HepG2 (cell line): ENCODE data around the gene THAP9. TPM values are rescaled to one million over a fixed set of nuclear protein-coding genes. Genes with fewer than 3 reads are reported as not detected.
A peak's percentile ranks its signal among the peaks of the same experiment; 100 is the strongest.

Experiments used
- JDP2 ChIP-seq: sonication (generic); formaldehyde crosslinking; IDR thresholded peaks from 2 replicates; pipeline ENCODE4 v1.8.1; 2022; ENCODE audit warnings: missing genetic modification reagents, borderline replicate concordance
- MTF1 ChIP-seq: sonication (generic); formaldehyde crosslinking; IDR thresholded peaks from 2 replicates; pipeline ENCODE4 v1.5.0; 2020; ENCODE audit warnings: missing genetic modification reagents
- NFRKB ChIP-seq: fragments of 450-650 bp; IDR thresholded peaks from 2 replicates; pipeline ENCODE4 v1.6.1; 2017
- NR2F6 ChIP-seq, 2 experiments: IDR thresholded peaks; 2 replicates each; pipeline ENCODE4 v1.6.1; 2016; ENCODE audit warnings: antibody characterized with exemption in 1 of 2, mild to moderate bottlenecking in 1 of 2
- PHF21A ChIP-seq: sonication (generic); formaldehyde crosslinking; IDR thresholded peaks from 2 replicates; pipeline ENCODE4 v1.5.0; 2020; ENCODE audit warnings: mild to moderate bottlenecking, missing genetic modification reagents
- SRSF1 ChIP-seq: fragments of 200-400 bp; formaldehyde crosslinking; optimal IDR thresholded peaks from 2 replicates; pipeline ENCODE3; 2017; ENCODE audit warnings: mild to moderate bottlenecking, low read depth, low read length, moderate library complexity
- ZFP62 ChIP-seq: sonication (generic); formaldehyde crosslinking; IDR thresholded peaks from 2 replicates; pipeline ENCODE4 v1.4.0; 2020; ENCODE audit warnings: missing genetic modification reagents
- ZNF136 ChIP-seq: sonication (generic); formaldehyde crosslinking; IDR thresholded peaks from 2 replicates; pipeline ENCODE4 v1.8.1; 2022; ENCODE audit warnings: low read depth, mild to moderate bottlenecking, moderate library complexity, missing genetic modification reagents
- ZNF143 ChIP-seq: sonication (generic); formaldehyde crosslinking; IDR thresholded peaks from 2 replicates; pipeline ENCODE4 v1.4.0; 2020; ENCODE audit warnings: missing genetic modification reagents
- ZNF460 ChIP-seq: sonication (generic); formaldehyde crosslinking; IDR thresholded peaks from 2 replicates; pipeline ENCODE4 v1.5.1; 2020; ENCODE audit warnings: missing genetic modification reagents, mild to moderate bottlenecking, borderline replicate concordance
- ZNF660 ChIP-seq: sonication (generic); formaldehyde crosslinking; IDR thresholded peaks from 2 replicates; pipeline ENCODE4 v1.5.1; 2020; ENCODE audit warnings: mild to moderate bottlenecking, low read depth, missing genetic modification reagents, borderline replicate concordance
- ZNF75D ChIP-seq: sonication (generic); formaldehyde crosslinking; IDR thresholded peaks from 2 replicates; pipeline ENCODE4 v1.8.1; 2023; ENCODE audit warnings: missing genetic modification reagents, mild to moderate bottlenecking, borderline replicate concordance
- polyA plus RNA-seq, 8 experiments: library from polyadenylated mRNA; depleted of rRNA in 3 of 8; stranded (reverse) in 7 of 8; unstranded in 1 of 8; fragments of >200 nt; fragmentation: Illumina TruSeq in 4 of 8; extraction: Trizol in 4 of 8; gene quantifications; 2 replicates each; pipeline versions ENCODE4 v1.2.1 to v1.2.3, GENCODE V29; 2011 to 2016; ENCODE audit warnings: low read depth in 4 of 8, missing spikeins in 1 of 8, mixed read lengths in 1 of 8; ENCODE audit not compliant: insufficient read depth in 1 of 8
- total RNA-seq, 5 experiments: library from RNA; depleted of rRNA; stranded (reverse); fragments of >200 nt; fragmentation: Illumina TruSeq; extraction: Trizol; gene quantifications; 2 replicates each; pipeline ENCODE4 v1.2.3, GENCODE V29; 2016; ENCODE audit warnings: low read depth in 1 of 5
- TF ChIP-seq, protein P1 (sequence below): sonication (generic); formaldehyde crosslinking; IDR thresholded peaks from 2 replicates; pipeline ENCODE4 v1.4.0; 2020; ENCODE audit warnings: missing genetic modification reagents, borderline replicate concordance
- TF ChIP-seq, protein P2 (sequence below): sonication (generic); formaldehyde crosslinking; IDR thresholded peaks from 2 replicates; pipeline ENCODE4 v1.8.0; 2022; ENCODE audit warnings: missing genetic modification reagents, mild to moderate bottlenecking, inconsistent platforms, borderline replicate concordance
- TF ChIP-seq, protein P3 (sequence below): sonication (generic); formaldehyde crosslinking; IDR thresholded peaks from 2 replicates; pipeline ENCODE4 v1.4.0; 2020; ENCODE audit warnings: missing genetic modification reagents
- TF ChIP-seq, protein P4 (sequence below): sonication (generic); formaldehyde crosslinking; IDR thresholded peaks from 2 replicates; pipeline ENCODE4 v1.4.0; 2020; ENCODE audit warnings: mild to moderate bottlenecking, missing genetic modification reagents
- TF ChIP-seq, protein P5 (sequence below): sonication (generic); formaldehyde crosslinking; IDR thresholded peaks from 2 replicates; pipeline ENCODE4 v1.4.0; 2020; ENCODE audit warnings: missing genetic modification reagents

The THAP9 gene
- total and polyA plus RNA-seq, 2 of the 13 experiments (the other 11 are each of a cell fraction or from before 2014, with no cell fraction given) = 6.0 to 7.2 TPM

DNA sequence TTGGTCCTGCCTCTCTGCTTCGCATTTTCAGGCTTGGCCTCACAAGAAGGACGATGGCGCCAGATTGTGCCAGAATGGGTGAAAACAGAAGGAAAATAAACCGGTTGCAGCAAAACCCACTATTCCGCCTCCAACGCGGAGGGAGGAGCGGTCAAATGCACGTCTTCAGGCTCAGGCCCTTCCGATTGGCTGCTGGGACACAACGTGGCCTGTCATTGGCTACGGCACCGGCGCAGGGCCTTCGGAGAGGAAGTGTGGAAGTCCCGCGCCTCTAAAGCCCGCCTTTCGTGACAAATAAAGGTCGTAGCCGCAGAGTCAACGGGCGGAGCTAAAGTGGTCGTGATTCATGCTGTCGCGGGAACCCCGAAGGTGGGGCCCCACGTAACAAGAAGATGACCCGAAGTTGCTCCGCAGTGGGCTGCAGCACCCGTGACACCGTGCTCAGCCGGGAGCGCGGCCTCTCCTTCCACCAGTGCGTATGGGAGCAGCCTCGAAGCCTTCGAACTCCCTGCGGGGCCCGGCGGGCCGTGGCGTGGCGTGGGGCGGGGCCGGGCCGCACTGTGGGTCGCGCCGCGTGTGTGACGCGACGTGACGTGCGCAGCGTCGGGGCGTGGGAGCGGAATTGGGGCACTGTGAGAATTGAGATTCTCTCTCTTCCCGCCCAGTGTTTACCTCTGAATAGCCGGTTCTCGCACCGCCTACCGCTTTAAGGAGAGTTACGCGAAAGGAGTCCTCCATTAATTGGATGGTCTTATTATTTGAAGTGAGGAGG lies at the start of gene THAP9 (continued):
- TF ChIP-seq, protein P1, sequence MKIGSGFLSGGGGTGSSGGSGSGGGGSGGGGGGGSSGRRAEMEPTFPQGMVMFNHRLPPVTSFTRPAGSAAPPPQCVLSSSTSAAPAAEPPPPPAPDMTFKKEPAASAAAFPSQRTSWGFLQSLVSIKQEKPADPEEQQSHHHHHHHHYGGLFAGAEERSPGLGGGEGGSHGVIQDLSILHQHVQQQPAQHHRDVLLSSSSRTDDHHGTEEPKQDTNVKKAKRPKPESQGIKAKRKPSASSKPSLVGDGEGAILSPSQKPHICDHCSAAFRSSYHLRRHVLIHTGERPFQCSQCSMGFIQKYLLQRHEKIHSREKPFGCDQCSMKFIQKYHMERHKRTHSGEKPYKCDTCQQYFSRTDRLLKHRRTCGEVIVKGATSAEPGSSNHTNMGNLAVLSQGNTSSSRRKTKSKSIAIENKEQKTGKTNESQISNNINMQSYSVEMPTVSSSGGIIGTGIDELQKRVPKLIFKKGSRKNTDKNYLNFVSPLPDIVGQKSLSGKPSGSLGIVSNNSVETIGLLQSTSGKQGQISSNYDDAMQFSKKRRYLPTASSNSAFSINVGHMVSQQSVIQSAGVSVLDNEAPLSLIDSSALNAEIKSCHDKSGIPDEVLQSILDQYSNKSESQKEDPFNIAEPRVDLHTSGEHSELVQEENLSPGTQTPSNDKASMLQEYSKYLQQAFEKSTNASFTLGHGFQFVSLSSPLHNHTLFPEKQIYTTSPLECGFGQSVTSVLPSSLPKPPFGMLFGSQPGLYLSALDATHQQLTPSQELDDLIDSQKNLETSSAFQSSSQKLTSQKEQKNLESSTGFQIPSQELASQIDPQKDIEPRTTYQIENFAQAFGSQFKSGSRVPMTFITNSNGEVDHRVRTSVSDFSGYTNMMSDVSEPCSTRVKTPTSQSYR = peak; percentile 7; the same call in 1 of the 2 replicates
- no peak for TF ChIP-seq SRSF1
- TF ChIP-seq ZNF75D = no peak
- TF ChIP-seq ZFP62 = no peak
- no peak for TF ChIP-seq NFRKB
- no peak for TF ChIP-seq ZNF460 (CRISPR knock-in tag)
- no peak; the same call in 1 of the 2 replicates for TF ChIP-seq JDP2 (CRISPR knock-in tag)
- no peak for TF ChIP-seq ZNF660 (CRISPR knock-in tag)
- peak; percentile 58; the same call in 1 of the 2 replicates for TF ChIP-seq ZNF143 (CRISPR knock-in tag)
- TF ChIP-seq, protein P2, sequence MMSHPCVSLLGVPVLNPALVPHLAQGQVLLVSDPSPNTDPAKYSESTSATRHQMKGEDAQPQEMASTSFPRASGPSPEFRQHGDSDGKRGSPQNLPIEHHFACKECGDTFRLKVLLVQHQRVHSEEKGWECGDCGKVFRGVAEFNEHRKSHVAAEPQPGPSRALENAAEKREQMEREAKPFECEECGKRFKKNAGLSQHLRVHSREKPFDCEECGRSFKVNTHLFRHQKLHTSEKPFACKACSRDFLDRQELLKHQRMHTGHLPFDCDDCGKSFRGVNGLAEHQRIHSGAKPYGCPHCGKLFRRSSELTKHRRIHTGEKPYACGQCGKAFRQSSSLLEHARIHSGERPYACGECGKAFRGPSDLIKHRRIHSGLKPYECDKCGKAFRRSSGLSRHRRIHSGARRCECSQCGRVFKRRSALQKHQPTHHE (CRISPR knock-in tag) = peak; percentile 88; the same call in 1 of the 2 replicates
- TF ChIP-seq, protein P3, sequence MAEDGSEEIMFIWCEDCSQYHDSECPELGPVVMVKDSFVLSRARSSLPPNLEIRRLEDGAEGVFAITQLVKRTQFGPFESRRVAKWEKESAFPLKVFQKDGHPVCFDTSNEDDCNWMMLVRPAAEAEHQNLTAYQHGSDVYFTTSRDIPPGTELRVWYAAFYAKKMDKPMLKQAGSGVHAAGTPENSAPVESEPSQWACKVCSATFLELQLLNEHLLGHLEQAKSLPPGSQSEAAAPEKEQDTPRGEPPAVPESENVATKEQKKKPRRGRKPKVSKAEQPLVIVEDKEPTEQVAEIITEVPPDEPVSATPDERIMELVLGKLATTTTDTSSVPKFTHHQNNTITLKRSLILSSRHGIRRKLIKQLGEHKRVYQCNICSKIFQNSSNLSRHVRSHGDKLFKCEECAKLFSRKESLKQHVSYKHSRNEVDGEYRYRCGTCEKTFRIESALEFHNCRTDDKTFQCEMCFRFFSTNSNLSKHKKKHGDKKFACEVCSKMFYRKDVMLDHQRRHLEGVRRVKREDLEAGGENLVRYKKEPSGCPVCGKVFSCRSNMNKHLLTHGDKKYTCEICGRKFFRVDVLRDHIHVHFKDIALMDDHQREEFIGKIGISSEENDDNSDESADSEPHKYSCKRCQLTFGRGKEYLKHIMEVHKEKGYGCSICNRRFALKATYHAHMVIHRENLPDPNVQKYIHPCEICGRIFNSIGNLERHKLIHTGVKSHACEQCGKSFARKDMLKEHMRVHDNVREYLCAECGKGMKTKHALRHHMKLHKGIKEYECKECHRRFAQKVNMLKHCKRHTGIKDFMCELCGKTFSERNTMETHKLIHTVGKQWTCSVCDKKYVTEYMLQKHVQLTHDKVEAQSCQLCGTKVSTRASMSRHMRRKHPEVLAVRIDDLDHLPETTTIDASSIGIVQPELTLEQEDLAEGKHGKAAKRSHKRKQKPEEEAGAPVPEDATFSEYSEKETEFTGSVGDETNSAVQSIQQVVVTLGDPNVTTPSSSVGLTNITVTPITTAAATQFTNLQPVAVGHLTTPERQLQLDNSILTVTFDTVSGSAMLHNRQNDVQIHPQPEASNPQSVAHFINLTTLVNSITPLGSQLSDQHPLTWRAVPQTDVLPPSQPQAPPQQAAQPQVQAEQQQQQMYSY (CRISPR knock-in tag) = no peak
- TF ChIP-seq ZNF136 = no peak
- TF ChIP-seq MTF1 (CRISPR knock-in tag) = peak; percentile 28; the same call in 1 of the 2 replicates
- TF ChIP-seq, protein P4, sequence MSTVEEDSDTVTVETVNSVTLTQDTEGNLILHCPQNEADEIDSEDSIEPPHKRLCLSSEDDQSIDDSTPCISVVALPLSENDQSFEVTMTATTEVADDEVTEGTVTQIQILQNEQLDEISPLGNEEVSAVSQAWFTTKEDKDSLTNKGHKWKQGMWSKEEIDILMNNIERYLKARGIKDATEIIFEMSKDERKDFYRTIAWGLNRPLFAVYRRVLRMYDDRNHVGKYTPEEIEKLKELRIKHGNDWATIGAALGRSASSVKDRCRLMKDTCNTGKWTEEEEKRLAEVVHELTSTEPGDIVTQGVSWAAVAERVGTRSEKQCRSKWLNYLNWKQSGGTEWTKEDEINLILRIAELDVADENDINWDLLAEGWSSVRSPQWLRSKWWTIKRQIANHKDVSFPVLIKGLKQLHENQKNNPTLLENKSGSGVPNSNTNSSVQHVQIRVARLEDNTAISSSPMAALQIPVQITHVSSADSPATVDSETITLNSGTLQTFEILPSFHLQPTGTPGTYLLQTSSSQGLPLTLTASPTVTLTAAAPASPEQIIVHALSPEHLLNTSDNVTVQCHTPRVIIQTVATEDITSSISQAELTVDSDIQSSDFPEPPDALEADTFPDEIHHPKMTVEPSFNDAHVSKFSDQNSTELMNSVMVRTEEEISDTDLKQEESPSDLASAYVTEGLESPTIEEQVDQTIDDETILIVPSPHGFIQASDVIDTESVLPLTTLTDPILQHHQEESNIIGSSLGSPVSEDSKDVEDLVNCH (CRISPR knock-in tag) = no peak
- TF ChIP-seq NR2F6 (IDR thresholded peaks at IDR 0.05) = peak; percentile 45; the same call in 1 of the 2 replicates
- peak; percentile 47; the same call in 1 of the 2 replicates for TF ChIP-seq NR2F6 (CRISPR knock-in tag; IDR thresholded peaks at IDR 0.05)
- TF ChIP-seq, protein P5, sequence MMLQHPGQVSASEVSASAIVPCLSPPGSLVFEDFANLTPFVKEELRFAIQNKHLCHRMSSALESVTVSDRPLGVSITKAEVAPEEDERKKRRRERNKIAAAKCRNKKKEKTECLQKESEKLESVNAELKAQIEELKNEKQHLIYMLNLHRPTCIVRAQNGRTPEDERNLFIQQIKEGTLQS (CRISPR knock-in tag) = no peak
- peak; percentile 60 for TF ChIP-seq PHF21A (CRISPR knock-in tag)
